Activated CD8-positive, alpha-beta memory T cell treated with anti-CD3 and anti-CD28 coated beads, Interleukin-2, amount 50 U/mL, for 24 hours (primary cell): ENCODE measurements around the gene PCK2.

Source experiments
- DNase-seq: peaks from one replicate; pipeline ENCODE4 v3.0.0-alpha.2; 2020; ENCODE audit errors: extremely low read depth

PCK2 gene

DNA sequence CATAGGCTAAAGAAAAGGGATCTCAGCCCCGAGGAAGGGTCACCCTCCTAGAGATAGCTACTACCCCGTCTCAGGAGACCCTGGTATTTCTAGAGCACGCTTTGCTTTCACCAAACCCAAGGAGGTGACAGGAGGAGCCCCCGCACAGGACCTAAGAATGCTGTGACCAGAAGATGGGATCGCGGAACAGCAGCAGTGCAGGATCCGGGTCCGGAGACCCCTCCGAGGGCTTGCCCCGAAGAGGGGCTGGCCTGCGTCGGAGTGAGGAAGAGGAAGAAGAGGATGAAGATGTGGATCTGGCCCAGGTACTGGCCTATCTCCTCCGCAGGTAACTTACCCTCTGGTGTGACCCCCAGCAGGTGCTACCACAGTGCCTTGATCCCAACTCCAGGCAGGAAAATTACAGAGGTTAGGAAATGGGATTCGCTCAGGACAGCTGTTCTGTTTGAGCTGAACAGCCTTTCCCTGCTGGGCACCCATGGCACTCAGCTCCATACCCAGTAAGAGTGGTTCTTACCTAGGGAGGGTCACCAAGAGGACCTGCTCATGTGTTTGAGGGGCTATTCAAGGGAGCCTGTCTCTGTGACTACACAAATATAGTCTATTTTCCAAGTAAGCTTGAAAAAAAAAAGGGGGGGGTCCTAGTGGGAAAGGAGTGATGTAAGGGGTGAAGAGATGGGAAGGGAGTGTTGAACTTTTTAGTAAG lies 21.5 kb downstream of the PCK2 start:
- DNase-seq = no peak

DNA sequence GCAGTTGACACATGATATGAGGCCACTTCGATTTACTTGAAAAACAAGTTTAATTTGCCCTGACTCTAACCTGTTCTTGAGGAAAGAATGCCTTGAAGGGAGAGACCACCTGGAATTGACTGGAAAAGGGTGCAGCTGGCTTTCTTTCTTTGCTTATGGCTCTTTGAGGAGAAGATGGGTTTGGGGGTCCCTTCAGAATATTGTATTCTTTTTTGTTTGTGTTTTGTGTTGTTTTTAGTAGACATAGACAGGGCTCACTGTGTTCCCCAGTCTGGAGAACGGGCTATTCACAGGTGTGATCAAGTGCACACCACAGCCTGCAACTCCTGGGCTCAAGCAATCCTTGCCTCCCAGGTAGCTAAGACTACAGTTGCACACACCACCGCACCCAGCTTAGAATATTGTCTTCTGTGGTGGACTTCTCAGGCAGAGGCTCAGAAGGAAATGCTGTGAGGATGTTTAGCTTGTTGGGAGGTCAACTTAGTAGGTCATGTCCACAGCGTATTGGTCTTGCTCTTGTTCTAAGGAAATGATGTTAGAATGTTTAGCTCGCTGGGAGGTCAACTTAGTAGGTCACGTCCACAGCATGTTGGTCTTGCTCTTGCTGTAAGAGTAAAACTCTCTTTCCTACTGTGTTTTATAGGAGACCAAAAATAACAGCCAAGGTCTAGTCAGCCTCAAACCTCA lies 22.2 kb downstream of the PCK2 start:
- no peak for DNase-seq

DNA sequence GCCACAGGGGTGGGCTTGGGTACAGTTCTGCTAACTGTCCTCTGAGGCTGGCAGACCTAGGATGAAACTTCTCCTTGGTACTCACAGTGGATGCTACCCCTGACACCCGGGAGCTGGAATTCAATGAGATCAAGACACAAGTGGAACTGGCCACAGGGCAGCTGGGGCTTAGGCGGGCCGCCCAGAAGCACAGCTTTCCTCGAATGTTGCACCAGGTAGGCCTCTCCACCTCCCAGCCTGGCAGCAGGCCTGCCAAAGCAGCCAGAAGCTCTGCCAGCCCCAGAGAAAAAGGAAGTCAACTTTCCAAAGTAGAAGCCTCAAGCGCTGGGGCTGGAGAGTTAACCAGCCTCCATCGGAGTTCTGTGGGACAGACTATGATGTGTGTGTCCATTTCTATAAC lies 23.1 kb downstream of the PCK2 start:
- no peak for DNase-seq

DNA sequence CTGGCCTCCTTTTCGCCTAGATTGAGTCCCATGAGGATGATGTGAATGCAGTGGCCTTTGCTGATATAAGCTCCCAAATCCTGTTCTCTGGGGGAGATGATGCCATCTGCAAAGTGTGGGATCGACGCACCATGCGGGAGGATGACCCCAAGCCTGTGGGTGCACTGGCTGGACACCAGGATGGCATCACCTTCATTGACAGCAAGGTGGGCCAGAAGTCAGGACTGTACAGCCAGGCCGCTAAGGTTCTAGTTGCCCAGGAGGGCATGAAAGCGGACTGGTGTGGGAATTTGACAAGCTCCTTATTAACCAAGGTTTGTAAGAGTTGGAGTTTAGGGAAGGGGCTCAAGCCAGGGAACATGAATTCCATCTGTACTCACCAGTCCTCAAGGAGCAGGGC lies 25.6 kb downstream of the PCK2 start:
- no peak for DNase-seq

DNA sequence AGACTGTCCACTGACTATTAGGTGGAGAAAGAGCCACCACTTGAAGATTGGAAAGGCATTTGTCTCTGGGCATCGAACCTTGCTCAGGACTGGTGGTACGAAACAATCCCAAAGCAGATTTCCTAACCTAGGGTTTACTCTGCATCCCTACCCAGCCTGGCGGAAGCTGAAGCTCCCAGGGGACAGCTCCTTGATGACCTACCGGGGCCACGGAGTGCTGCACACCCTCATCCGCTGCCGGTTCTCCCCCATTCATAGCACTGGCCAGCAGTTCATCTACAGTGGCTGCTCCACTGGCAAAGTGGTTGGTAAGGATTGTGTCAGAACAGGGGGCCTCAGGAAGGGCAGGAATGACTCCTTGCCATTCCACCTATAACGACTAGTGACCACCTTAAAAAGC lies 27.1 kb downstream of the PCK2 start:
- no peak for DNase-seq

GRCh38 chr14:24122416-24122815 lies 28.3 kb downstream of the PCK2 start:
- no peak for DNase-seq

GRCh38 chr14:24122898-24123297 lies 28.8 kb downstream of the PCK2 start:
- no peak for DNase-seq

GRCh38 chr14:24123424-24124417 lies 29.6 kb downstream of the PCK2 start:
- DNase-seq = no peak

DNA sequence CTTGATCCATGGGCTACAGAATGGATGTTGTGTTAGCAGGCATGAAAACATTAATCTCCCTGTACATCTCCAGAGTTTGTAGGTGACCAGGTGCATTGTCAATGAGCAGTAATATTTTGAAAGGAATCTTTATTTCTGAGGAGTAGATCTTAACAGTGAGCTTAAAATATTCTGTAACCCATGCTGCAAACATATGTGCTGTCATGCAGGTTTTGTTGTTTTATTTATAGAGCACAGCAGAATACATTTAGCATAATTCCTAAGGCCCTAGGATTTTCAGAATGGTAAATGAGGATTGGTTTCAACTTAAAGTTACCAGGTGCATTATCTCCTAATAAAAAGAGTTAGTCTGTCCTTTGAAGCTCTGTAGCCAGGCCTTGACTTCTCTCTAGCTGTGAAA lies 32.8 kb downstream of the PCK2 start:
- no peak for DNase-seq

GRCh38 chr14:24127673-24128072 lies 33.6 kb downstream of the PCK2 start:
- no peak for DNase-seq

GRCh38 chr14:24129410-24129998 lies 35.4 kb downstream of the PCK2 start:
- DNase-seq = no peak

DNA sequence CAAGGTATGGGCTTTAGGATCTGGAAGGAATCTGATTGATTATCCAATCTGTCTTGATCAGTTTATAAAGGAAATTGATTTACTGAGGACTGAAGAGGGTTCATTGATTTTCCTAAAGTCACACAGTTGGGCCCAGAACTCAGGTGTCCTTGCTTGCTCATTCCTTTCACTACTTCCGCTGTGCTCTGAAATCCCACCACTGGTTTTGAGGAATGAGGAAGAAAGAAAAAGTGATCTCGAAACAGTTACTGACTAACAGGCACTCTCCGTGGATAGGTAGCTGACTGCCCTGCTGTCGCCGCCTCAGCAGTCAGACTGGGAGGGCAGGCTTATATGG lies 36.2 kb downstream of the PCK2 start, which contains the start of gene FITM1:
FITM1 (plus strand) TSS at position 280 of the 337 bp plus-strand sequence. CDS start 905 bp downstream, outside the sequence.
- no peak for DNase-seq

GRCh38 chr14:24130717-24131548 lies 36.8 kb downstream of the PCK2 start:
- no peak for DNase-seq

DNA sequence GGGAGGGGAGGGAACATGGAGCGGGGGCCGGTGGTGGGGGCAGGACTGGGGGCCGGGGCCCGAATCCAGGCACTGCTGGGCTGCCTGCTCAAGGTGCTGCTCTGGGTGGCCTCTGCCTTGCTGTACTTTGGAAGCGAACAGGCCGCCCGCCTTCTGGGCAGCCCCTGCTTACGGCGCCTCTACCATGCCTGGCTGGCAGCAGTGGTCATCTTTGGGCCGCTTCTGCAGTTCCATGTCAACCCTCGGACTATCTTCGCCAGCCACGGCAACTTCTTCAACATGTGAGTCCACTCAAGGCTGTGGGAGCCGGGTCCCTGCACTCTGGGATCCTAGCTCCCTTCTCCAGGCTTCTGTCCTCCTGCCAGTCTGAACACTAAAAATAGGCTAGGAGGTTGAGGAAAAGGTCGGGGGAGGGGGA lies 37.4 kb downstream of the PCK2 start:
- no peak for DNase-seq

GRCh38 chr14:24132061-24132685 lies 38.1 kb downstream of the PCK2 start:
- DNase-seq = no peak

GRCh38 chr14:24132976-24133375 lies 38.9 kb downstream of the PCK2 start:
- DNase-seq = no peak

DNA sequence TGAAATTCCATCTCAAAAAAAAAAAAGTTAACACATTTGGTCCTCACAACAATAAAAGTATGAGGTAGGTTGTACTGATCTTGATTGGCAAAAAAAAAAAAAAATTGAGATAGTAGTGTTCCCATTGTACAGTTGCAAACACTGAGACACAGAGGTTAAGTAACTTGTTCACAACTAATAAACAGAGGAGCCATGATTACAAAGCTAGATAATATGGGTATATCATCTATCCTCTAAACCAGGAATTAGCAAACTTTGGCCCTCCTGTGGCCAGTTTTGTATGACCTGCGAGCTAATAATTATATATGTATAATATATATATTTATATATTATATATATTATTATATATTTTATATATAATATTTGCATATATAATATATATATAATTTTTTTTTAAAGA lies 39.6 kb downstream of the PCK2 start:
- no peak for DNase-seq

DNA sequence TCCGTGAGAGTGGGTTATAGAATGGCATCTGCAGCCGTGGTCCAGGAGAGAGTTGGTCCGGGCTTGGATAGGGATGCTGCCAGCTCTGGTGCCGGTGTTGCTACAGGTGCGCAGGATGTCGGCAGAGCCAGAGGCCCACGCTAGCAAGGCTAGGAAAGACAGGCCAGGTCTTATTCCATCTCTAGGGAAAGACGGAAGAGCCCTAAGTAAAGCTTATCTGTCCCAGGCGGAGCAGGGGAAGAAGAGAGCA lies 41.4 kb downstream of the PCK2 start:
- no peak for DNase-seq

DNA sequence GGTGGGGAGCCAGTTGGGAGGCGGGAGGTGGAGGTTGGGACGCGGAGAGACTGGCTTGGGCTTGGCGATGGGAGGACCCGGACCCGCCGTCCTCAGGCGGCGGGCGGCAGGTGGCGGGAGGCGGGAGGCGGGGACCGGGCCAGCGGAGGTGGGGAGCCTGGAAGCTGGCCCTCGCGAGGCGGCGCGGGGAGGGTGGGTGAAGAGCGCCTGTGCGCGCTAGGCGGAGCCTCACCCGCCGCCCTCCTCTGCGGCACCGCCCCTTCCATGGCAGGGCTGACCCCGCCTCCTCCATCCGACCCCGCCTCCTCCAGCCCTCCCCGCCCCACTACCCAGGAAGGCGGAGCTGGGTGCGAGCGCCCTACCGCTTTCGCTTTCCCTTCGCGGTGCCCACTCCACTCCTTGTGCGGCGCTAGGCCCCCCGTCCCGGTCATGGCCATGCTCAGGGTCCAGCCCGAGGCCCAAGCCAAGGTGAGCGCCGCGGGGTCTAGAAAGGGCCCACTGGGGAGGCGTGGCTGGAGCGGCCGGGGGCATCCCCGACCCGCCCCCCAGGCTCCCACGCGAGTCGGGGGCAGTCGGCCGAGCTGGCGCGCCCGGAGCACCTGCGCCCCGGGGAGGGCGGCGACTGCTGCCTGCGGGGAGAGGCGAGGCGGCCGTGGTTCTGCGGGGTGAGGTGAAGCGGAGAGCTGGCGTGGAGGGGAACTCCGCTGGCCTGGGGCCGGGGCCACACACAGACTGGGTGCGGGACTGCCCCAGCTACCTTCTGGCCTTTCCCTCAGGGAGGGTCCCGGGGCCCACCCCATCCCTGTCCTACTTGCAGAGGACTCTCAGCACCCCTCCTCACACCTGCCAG lies 41.9 kb downstream of the PCK2 start, which contains the start of gene PSME1:
PSME1 (plus strand) TSS at position 361 of the 850 bp plus-strand sequence; CDS start at position 430, 69 bp downstream.
- peak; percentile 77 for DNase-seq
